GM18517 (cell line): ENCODE measurements around the gene STK32B.

Source experiments
- ATAC-seq: cut with Tn5 transposase; IDR thresholded peaks from one replicate; pipeline ENCODE4 v1.9.1; 2021; ENCODE audit warnings: mild to moderate bottlenecking, moderate library complexity; ENCODE audit not compliant: unreplicated experiment

The STK32B gene

GRCh38 chr4:5029447-5029846 is 21.8 kb upstream of the STK32B start:
- ATAC-seq = no peak

DNA sequence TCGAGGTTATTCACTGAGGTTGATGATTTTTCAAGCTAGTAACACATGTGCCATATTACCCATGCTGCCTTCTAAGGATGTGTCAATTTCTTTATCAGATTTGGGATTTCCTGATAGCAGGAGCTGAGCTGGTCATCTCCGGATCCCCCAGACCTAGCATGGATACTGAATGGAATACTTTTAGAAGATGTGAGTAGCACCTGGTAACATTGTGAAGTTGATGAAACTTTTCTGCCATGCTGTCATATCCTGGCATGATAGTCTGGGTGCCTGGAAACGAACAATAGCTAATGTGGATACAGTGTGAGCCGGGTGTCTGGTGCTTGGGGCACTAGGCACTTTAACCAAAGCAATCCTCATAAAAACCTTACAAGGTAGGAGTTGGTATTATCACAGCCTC is 21.1 kb upstream of the STK32B start:
- no peak for ATAC-seq

GRCh38 chr4:5030927-5031326 is 20.4 kb upstream of the STK32B start:
- no peak for ATAC-seq

DNA sequence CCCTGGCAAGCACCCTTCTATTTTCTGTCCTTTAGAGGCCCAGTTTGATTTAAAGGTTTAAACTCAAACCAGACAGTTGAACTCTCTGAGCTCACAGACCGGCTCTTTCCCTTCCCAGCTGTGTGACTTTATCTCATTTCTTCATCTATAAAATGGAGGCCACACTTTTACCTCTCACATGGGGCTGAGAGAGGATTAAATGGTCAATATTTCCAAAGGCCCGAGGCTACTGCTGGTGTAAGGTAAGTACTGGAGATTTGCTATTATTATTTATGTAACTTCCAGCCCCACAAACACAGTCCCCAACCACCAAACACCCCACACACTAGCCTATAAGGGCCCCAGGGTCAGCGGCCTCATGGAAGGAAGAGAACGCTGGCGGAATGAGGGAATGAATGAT is 18.5 kb upstream of the STK32B start:
- ATAC-seq = no peak

GRCh38 chr4:5033281-5033841 is 17.9 kb upstream of the STK32B start:
- ATAC-seq = no peak

GRCh38 chr4:5034206-5034605 is 17.1 kb upstream of the STK32B start:
- no peak for ATAC-seq

DNA sequence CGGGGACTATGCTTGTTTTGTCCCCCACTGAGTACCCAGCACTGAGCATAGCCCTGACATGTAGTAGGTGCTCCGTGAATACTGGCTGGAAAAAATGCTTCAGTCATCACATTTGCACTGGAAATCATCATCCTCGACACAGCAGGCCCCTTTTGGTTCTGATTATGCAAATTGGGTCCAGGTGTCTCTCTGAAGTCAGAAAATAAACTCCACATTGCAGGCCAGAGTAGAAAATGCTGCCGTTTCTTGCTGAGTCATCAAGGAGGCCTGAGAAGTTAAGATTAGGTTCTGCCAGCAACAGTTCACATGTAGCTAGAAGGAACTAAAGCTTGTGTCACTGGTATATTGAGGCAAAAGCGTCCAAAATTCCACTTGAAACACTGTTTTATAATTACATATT is 15.0 kb upstream of the STK32B start:
- no peak for ATAC-seq

GRCh38 chr4:5037553-5038551 is 13.4 kb upstream of the STK32B start:
- ATAC-seq = no peak

- ATAC-seq = no peak
These were observed 11.5 kb upstream of the STK32B start for GRCh38 chr4:5039800-5040199.

DNA sequence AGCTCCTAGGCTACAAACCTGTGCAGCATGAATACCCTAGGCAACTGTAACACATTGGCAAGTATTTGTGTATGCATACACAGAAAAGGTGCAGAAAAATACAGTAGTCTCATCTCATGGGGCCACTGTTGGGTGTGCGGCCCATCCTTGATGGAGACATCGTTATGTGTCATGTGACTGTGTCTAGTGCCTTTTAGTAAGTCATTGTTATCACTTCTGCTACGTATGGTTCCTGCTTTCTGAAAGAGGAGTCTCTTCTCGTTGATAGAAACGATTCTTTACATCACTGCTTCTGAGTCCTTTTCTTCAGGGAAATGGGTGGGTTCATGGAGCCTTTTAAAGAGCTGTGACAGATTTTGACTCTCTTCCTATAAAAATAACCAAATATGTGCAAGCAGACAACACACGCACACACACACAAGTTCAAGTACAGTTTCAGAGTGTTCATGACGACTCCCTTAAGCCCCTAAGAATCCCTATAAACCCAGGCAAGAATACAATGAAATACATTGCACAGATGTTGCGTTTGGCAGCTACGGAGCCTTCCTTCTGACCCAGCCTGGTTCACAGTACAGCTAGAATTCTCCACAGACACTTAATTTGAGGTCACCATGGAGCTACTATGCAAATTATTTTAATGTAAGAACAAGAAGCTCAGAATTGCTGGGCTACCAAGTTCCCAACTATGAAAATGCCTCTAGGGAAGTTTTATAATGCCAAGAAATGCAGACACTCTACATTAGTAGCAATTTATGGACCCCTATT is 10.2 kb upstream of the STK32B start:
- ATAC-seq = no peak

DNA sequence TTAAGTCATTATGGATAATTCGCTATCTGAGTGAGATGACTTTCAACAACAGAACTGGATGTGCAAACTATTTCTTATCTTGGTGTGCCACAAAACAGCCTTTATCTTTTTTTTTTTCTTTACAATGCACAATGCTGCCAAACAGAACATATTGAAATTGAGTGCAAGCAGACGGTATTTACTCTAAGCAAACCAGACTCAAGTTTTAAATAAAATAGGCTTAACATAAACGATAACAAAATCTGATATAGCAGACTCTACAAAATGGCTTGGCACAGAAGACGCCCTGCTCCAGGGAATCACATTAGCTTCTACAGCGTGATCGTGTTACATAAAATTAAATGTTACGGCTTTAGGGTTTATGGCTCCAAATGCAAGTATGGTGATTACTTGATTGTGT is 9.6 kb upstream of the STK32B start:
- no peak for ATAC-seq

DNA sequence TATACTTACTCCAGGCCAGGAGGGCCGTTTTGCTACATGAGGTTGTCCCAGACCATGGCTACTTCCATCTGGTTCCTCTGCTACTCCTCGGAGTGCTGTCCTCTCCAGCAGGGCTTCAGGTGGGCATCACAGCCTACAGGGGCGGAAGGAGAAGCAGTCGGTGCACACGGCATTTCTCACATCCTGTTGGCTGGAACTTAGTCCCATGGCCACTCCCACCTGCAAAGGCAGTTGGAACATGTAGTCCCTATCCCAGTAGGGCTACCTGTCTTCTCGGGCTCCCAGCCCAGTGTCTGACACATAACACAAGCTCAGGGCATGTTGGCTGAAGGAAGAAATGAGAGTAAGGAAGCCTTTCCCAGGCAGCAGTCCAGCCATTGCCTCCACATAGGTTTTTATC is 7.7 kb upstream of the STK32B start:
- no peak for ATAC-seq

GRCh38 chr4:5044341-5044740 is 6.9 kb upstream of the STK32B start:
- ATAC-seq = no peak

DNA sequence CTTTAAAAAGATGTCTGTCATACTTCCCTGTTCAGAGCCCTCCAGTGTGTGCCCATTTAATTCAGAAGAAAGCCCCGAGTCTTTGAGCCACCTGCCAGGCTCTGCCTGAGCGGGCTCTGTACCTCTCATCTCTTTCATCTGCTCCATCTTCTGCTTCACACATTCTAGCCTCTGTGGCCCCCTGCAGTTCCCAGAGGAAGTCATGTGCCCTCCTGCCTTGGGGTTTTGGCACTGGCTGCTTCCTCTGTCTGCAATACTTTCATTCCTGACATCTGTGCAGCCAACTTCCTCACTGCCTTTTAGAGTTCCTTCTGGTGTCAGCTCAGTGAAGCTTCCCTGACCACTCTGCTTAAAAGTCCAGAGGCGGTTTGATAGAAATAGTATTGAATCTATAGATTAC is 6.2 kb upstream of the STK32B start:
- ATAC-seq = no peak

DNA sequence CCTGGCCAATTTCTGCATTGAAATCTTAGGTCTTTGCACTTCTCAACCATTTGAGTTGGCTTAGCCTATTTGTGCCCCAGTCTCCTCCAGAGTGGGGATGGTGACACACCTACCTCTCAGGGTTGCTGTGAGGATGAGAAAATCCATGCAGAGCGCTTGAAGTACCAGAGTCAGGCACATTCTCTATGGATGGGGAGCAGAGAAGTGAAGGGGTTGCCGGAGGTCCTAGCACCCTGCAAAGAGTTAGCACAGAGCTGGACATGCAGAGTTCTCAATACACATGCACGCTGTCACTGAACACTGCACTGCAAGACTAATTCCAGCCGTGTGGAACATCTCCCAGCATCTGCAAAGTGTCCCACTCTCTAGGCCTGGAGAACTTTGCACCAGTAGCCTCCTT is 2.6 kb upstream of the STK32B start:
- no peak for ATAC-seq

DNA sequence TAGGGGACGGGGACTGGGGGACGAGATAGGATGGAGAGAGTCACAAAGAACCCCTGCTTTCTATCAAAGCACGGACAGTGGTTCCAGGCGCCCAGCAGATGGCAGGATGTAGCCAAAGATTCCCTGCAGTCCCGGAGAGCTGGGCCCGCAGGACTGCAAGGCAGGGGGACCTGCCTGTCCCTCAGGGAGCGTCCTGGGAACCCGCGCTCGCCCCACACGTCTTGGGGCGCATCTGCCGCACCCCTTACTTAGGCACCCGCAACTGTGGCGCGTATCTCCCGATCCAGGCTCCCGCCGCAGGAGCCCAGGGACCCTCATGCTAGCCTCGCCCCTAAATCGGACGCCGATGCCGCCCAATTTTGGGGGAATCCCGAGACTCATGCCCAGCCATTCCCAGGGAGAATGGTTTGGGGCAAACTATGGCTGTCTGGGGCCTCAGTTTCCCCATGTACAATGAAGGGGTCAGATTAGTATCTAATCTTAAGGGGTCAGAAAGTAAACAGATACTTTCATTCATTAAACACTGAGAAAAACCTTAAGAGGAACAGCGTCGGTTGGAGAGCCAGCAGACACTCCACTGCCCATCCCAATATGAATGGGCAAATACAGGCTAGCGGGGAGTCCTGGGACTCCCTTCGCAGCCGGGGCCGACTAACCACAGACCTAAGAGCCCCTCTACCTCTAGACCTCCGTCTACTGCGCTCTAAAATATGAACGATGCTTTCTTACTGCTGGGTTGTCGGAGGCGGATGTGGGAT is 581 bp upstream of the STK32B start:
- ATAC-seq = no peak

- no peak for ATAC-seq
These were observed 973 bp downstream of the STK32B start for GRCh38 chr4:5052204-5052702.

DNA sequence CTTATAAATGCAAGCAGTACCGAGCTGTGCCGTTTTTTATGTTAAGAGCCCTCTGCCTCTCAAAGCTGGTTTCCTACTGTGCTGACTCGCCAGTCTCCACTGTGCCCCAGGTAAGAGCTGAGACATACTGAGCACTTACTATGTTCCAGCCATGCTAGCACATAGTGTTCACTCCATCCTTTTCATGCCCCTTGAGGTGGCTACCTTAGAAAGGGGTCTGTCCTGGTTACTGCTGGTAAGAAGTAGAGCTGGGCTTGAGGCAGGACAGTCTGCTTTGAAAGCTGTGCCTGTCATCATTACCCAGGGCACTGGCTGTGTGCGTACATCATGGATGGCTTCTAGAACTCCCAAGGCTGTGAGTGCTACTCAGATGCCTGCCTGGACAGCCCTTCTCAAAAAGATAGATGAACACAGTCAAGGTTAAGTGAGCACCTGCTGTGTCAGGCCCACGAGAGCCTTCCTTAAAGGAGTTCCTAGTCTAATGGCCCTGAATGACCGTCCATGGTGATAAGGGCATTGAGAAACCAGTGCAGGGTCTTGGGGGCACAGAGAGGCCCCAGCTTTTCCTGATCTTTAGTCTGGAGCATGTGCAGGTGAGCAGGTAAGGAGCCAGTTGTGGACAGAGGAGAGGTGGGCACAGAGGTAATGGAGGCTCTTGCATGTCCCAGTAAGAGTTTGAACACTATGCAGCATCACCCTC is 1.6 kb downstream of the STK32B start:
- ATAC-seq = no peak

DNA sequence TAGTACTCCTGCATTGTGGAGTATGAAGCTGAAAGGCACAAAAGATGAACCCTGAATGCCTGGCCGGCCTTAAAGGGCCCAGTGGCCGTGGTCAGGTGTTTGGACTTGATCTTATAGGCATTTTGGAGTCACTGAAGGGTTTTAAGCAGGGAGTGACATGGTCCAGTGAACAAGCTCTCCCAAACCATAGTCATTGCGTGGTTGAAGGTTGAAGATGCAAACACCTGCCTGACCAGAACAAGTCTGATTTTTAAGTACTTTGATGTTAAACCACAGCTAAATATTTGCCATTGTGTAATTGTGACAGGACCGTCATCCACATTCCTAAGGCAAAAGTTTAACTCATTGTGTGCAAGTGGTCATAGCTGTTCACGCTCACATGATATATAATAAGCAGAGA is 3.3 kb downstream of the STK32B start:
- ATAC-seq = no peak

GRCh38 chr4:5055411-5055810 is 4.1 kb downstream of the STK32B start:
- ATAC-seq = no peak
